ENCODE measurements around the gene TMEM63B.

DNA sequence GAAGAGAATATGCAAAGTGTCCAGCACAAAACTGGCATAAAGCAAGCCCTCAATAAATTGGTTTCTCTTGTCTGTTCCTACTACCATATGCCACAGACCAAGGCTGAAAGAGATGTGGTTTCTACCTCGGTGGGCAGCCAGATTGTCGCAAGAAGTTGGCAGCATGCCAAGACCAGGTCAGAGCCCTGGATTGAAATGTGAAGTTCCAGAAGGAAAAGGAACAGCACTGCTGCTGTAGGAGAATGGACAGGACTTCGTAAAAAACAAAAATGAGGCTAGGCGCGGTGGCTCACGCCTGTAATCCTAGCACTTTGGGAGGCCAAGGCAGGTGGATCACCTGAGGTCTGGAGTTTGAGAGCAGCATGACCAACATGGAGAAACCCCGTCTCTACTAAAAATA is 22.2 kb upstream of the TMEM63B start:
- TF ChIP-seq TAF1 (IDR thresholded peaks at IDR 0.05; ENCODE audit: borderline replicate concordance, insufficient read depth, low read length) (0 out of 2 replicates have a peak, but pooled peaks have one; percentile 13), REST (IDR thresholded peaks at IDR 0.05; ENCODE audit: insufficient read depth in 1 of 2, low read depth in 2 of 2, low read length in 2 of 2) (no peak)
